Suprapubic skin (tissue), 4 donors: ENCODE data around the gene CADPS. TPM values are rescaled to one million over a fixed set of nuclear protein-coding genes. Genes with fewer than 3 reads are reported as not detected.

Experiments used
- DNase-seq, 2 donors: peaks; one replicate each; pipeline ENCODE4 v3.0.0-alpha.2; 2019; ENCODE audit warnings: low spot score in 2 of 2
- H3K27ac ChIP-seq: fragments of 200-600 bp; sonication (generic); one replicate; pipeline ENCODE4 v1.5.1; 2019
- H3K27me3 ChIP-seq: fragments of 200-600 bp; sonication (generic); one replicate; pipeline ENCODE4 v1.5.1; 2019
- H3K36me3 ChIP-seq: fragments of 200-600 bp; sonication (generic); one replicate; pipeline ENCODE4 v1.5.1; 2019
- H3K4me1 ChIP-seq: fragments of 200-600 bp; sonication (generic); one replicate; pipeline ENCODE4 v1.5.1; 2019
- H3K4me3 ChIP-seq: fragments of 200-600 bp; sonication (generic); one replicate; pipeline ENCODE4 v1.5.1; 2019; ENCODE audit warnings: mild to moderate bottlenecking
- H3K9me3 ChIP-seq: fragments of 200-600 bp; sonication (generic); one replicate; pipeline ENCODE4 v1.5.1; 2019
- EP300 ChIP-seq: sonication (generic); formaldehyde crosslinking; IDR thresholded peaks from one replicate; pipeline ENCODE4 v1.6.1; 2017; ENCODE audit warnings: antibody characterized with exemption
- POLR2A ChIP-seq, 2 donors: fragments of 450-650 bp; IDR thresholded peaks; one replicate each; pipeline ENCODE4 v1.6.1; 2017; ENCODE audit warnings: antibody characterized with exemption in 2 of 2, mild to moderate bottlenecking in 2 of 2, moderate library complexity in 2 of 2
- POLR2AphosphoS5 ChIP-seq, 3 donors: sonication (generic); formaldehyde crosslinking; IDR thresholded peaks; one replicate each; pipeline ENCODE4 v1.6.1; 2017; ENCODE audit warnings: antibody characterized with exemption in 3 of 3
- WGBS: methylation state at CpG from one replicate; pipeline ENCODE4 v1.1.5; 2018; 5-methylcytosine and 5-hydroxymethylcytosine counted together
- total RNA-seq, 4 donors: library from RNA; depleted of rRNA; stranded (reverse); fragments of >200 nt; gene quantifications; one replicate each; pipeline ENCODE4 v1.1.0, GENCODE V29; 2016
- TF ChIP-seq, protein P1 (sequence below), 2 donors: fragments of 200-600 bp in 1 of 2; fragments of 450-650 bp in 1 of 2; sonication (generic) in 1 of 2; IDR thresholded peaks; one replicate each; pipeline ENCODE4 v1.5.1; 2016 to 2019; ENCODE audit warnings: antibody characterized with exemption in 2 of 2, mild to moderate bottlenecking in 1 of 2, moderate library complexity in 1 of 2

Gene CADPS
- total RNA-seq, 4 donors from 2014 or later: 0.57 to 3.8 (median 3.0) TPM

- Histone ChIP-seq H3K4me3 (no peak overlapping the region), H3K27ac (no peak overlapping the region), H3K4me1 (no peaks in the 10 kb centered on the region), H3K27me3 (no peaks in the 10 kb centered on the region), H3K36me3 (no peaks in the 10 kb centered on the region), H3K9me3 (no peaks in the 10 kb centered on the region)
- WGBS: 34% methylated on average over 4 of the region's 4 CpGs
- DNase-seq: no peak
- TF ChIP-seq POLR2A (IDR thresholded peaks at IDR 0.05): no peak
- TF ChIP-seq POLR2AphosphoS5 (IDR thresholded peaks at IDR 0.05): no peak
- TF ChIP-seq, protein P1, sequence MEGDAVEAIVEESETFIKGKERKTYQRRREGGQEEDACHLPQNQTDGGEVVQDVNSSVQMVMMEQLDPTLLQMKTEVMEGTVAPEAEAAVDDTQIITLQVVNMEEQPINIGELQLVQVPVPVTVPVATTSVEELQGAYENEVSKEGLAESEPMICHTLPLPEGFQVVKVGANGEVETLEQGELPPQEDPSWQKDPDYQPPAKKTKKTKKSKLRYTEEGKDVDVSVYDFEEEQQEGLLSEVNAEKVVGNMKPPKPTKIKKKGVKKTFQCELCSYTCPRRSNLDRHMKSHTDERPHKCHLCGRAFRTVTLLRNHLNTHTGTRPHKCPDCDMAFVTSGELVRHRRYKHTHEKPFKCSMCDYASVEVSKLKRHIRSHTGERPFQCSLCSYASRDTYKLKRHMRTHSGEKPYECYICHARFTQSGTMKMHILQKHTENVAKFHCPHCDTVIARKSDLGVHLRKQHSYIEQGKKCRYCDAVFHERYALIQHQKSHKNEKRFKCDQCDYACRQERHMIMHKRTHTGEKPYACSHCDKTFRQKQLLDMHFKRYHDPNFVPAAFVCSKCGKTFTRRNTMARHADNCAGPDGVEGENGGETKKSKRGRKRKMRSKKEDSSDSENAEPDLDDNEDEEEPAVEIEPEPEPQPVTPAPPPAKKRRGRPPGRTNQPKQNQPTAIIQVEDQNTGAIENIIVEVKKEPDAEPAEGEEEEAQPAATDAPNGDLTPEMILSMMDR (IDR thresholded peaks at IDR 0.05): no peak
- TF ChIP-seq EP300: no peak
These were observed 336.4 kb downstream of the CADPS start for GRCh38 chr3:62538691-62539356.

DNA sequence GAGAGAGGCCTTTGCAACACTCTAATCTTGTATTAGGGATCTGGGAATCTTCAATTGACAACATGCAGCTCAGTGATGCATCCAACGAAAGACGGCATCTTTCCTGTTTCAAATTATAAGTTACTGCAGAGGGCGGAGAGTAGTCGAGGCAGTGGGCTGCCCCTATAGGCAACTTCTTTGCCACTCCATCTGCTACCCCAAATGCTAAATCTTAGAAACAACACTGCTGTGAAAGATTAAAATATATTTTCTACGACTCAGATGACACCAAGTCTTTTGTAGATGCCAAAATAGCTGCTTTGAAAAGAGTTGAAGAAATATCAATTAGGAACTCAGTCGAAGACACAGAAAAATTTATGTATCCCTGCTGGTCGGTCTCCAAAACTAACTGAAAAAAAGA lies 340.9 kb downstream of the CADPS start:
- TF ChIP-seq, protein P1 (IDR thresholded peaks at IDR 0.05): no peak
- TF ChIP-seq POLR2AphosphoS5 (IDR thresholded peaks at IDR 0.05) (no peak), EP300 (no peak), POLR2A (IDR thresholded peaks at IDR 0.05) (no peak)
- H3K4me3 ChIP-seq: no peak overlapping the region
- WGBS: 60% methylated on average over 7 of the region's 7 CpGs
- H3K27ac ChIP-seq: no peak overlapping the region
- H3K9me3 ChIP-seq: no peaks in the 10 kb centered on the region
- no peak for DNase-seq
- no peaks in the 10 kb centered on the region for H3K36me3 ChIP-seq
- H3K27me3 ChIP-seq: no peaks in the 10 kb centered on the region
- H3K4me1 ChIP-seq: no peaks in the 10 kb centered on the region

- no peaks in the 10 kb centered on the region for H3K4me1 ChIP-seq
- no peak for DNase-seq
- no peaks in the 10 kb centered on the region for H3K27me3 ChIP-seq
- H3K27ac ChIP-seq: no peak overlapping the region
- no peaks in the 10 kb centered on the region for H3K9me3 ChIP-seq
- TF ChIP-seq POLR2A (IDR thresholded peaks at IDR 0.05) (no peak), POLR2AphosphoS5 (IDR thresholded peaks at IDR 0.05) (no peak), EP300 (no peak)
- TF ChIP-seq, protein P1 (IDR thresholded peaks at IDR 0.05): no peak
- 88% methylated on average over 9 of the region's 9 CpGs for WGBS
- H3K36me3 ChIP-seq: no peaks in the 10 kb centered on the region
- H3K4me3 ChIP-seq: no peak overlapping the region
These were observed 342.4 kb downstream of the CADPS start for GRCh38 chr3:62532796-62533195.

GRCh38 chr3:62531981-62532380 lies 343.2 kb downstream of the CADPS start:
- Histone ChIP-seq H3K27ac (no peak overlapping the region), H3K27me3 (no peaks in the 10 kb centered on the region), H3K4me3 (no peak overlapping the region), H3K4me1 (no peaks in the 10 kb centered on the region), H3K36me3 (no peaks in the 10 kb centered on the region), H3K9me3 (no peaks in the 10 kb centered on the region)
- no peak for TF ChIP-seq POLR2A (IDR thresholded peaks at IDR 0.05)
- TF ChIP-seq, protein P1 (IDR thresholded peaks at IDR 0.05): no peak
- no peak for TF ChIP-seq POLR2AphosphoS5 (IDR thresholded peaks at IDR 0.05)
- no peak for TF ChIP-seq EP300
- DNase-seq: no peak

GRCh38 chr3:62531493-62531892 lies 343.7 kb downstream of the CADPS start:
- no peaks in the 10 kb centered on the region for H3K4me1 ChIP-seq
- H3K27me3 ChIP-seq: no peaks in the 10 kb centered on the region
- DNase-seq: no peak
- 41% methylated on average over 2 of the region's 2 CpGs for WGBS
- H3K4me3 ChIP-seq: no peak overlapping the region
- TF ChIP-seq POLR2AphosphoS5 (IDR thresholded peaks at IDR 0.05) (no peak), POLR2A (IDR thresholded peaks at IDR 0.05) (no peak), EP300 (no peak)
- TF ChIP-seq, protein P1 (IDR thresholded peaks at IDR 0.05): no peak
- no peak overlapping the region for H3K27ac ChIP-seq
- H3K36me3 ChIP-seq: no peaks in the 10 kb centered on the region
- H3K9me3 ChIP-seq: no peaks in the 10 kb centered on the region
